HG03103 (cell line): ENCODE results near the gene ATF6.

Source experiments
- ATAC-seq: cut with Tn5 transposase; IDR thresholded peaks from one replicate; pipeline ENCODE4 v1.9.1; 2021; ENCODE audit warnings: low read depth; ENCODE audit not compliant: unreplicated experiment

The ATF6 gene

DNA sequence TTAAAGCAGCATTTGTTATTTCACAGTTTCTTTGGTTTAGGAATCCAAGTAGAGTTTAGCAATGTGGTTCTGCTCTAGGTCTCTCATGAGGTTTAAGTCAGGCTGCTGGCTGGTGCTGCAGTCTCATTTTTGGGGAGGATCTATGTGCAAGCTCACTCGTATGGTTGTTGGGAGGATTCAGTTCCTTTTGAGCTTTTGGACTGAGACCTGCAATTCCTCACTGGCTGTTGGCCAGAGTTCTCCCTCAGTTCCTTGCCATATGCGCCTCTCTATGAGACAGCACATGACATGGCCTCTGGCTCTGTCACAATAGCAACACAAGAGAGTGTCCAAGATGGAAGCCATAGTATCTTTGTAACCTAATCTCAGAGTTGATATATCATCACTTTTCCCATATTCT lies 166.5 kb downstream of the ATF6 start:
- ATAC-seq = no peak

DNA sequence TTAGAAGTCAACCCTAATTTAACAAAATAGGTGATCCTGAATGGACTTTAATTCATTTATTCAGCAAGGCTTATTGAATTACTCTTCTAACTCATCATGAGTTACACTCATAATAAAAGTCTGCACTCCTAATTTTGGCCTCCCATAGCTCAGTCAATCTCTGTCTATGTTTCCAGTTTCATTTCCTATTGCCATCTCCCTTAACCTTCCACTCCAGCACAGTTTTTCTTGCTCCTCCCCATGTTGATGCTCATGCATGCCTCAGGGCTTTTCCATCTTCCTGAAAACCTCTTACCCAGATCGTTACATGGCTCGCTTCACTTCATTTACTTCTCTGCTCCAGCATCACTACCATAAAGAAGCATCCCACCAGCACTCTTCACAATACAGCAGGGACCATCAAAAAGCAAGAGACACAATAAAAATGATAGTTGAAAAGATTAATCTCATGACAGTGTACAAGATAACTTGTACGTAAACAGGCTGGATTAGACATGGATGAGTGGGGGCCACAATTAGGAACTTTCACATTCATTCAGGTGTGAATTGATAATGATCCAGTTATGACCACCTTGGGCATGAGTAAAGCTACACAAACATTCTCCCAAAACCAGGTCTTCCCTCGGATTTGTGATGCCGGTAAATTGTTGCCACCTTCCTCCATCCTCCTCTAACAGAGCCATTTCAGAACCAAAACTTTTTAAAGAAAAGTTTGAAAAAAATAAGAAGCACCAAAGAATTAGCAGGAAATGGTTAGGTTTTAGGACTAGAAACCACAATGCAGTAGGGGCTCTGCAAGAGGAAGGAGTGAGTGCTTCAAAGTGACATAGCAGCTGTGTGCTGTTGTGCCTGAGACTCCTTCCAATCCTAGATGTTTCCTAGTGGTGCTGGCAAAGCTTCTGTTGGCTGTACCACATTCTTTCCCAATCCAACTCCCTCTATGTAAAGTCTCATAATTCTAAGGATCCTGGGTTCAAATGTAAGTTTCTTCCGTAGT lies 167.8 kb downstream of the ATF6 start:
- ATAC-seq = no peak

DNA sequence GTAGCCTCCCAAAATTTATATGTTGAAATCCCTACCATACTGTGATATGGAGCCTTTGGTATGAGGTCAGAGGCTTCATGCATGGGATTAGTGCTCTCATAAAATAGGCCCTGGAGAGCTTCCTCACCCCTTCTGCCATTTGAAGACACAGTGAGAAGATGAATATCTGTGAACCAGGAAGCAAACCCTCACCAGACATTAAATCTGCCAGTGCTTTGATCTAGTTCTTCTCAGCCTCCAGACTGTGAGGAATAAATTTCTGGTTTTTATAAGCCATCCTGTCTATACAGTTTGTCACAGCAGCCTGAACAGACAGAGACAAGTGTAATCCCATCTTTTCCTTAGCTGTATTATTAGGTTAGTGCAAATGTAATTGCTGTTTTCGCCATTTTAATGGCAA lies 169.1 kb downstream of the ATF6 start:
- no peak for ATAC-seq

DNA sequence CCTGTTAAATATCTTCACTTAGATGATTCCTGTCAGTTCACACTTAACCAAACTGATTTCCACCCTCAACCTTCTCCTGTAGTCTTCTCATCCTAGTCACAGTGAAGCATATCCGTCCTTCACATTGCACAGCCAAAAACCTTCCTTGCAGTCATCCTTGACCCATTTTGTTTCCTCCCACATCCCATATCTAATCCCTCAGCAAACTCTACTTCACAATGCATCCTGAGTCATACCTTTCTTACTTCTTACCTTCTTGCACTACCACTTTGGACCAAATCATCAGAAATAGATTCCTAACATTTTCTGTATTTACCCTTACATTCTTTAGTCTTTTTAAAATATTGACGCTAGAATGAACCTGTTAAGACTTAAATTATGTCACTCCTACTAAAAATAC lies 170.7 kb downstream of the ATF6 start:
- ATAC-seq = no peak

DNA sequence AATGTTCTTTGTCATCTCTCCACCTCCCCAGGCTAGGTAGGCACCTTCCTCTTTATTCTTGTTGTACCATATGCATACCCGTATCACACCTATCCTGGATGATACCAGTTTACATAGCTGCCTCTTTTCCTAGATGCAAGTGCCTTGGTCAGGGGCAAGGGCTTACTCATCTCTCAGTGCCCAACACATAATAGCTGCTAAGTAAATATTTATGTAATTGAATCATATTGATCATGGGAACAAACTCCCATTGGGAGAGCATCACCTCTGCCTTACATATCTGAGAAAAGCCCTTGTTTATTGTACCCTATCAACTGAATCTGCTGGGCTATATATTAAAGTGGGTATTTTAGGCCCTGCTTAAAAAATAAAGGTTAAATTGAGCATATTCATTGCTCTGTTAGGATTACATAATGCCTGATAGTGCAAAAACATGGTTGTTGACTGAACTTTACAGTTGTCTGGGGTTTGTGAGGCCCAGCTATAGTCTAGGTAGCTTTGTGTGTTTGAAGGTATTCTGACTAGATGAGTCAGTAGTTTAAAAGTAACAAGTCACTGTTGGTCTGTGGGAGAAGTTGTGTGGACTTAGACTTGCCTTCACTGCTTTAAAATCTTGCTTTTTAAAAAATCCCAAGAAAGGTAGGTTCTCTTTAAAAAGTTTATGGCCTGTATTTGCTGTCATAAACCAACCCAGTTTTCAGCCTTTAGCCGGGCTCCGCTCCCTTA lies 174.9 kb downstream of the ATF6 start:
- no peak for ATAC-seq

DNA sequence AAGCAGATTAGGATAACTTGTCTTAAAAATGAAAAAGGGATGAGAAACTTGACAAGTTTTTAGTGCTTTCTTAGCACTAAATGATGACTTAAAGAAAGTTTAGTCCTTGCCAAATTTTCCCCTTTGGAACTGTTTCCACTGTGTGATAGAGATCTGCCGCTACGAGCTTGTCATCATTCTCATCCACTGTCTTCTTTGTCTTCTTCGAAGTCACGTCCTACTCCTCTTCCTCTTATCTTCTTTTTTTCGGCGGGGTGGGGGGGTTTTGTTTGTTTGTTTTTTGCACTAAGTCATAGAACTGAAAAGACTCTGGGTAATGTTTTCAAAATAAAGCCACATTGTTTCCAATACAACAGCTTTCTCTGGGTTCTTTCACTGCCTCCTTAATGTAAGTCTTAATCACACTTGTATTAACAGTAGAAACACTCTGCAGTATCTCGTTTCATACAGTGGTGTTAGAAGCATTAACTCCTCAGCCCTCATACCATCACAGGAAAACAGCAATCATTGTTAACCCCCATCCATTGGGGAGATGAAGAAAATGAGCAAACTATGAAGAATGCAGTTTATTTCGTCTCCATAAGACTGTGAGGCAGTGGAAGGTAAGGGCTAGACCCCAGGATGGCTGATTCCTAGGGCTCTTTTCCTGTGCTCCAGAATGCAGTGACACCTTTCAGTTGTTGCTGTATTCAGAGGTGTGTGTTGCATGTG lies 175.8 kb downstream of the ATF6 start:
- no peak for ATAC-seq

DNA sequence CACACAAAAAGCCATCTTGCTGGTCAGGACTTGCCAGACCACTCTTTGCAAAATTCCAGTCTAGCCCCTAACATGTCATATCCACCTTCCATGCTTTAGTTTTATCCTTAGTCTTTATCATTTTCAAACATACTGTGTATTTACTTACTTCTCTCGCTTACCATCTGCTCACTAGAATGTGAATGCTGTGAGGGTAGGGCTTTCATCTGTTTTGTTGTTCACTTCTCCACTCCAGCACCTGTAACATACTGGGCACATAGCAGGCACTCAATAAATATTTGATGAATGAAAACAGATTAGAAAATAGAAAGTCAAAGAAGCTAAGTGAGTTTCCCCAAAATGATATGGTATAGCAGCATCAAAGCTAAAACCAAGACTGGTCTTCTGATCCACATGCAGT lies 177.6 kb downstream of the ATF6 start:
- ATAC-seq = no peak

DNA sequence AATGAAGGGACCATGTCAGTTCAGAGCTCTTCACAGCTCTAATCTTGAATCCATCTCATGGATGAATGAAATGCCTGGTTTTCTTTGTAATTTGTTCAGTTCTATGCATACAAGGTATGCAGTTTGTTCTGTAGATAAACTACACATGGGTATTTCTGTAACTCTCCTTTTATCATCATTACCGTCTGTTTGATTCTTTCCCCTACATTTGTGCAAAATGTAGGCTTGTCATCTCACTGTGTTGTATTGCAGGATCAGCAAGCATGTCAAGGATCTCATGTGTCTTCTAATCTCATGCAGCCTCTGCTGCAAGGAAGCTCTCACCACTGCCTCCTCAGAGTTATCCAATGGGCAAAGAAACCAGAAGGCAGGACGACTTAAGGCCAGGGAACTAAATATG lies 178.3 kb downstream of the ATF6 start:
- ATAC-seq = no peak

DNA sequence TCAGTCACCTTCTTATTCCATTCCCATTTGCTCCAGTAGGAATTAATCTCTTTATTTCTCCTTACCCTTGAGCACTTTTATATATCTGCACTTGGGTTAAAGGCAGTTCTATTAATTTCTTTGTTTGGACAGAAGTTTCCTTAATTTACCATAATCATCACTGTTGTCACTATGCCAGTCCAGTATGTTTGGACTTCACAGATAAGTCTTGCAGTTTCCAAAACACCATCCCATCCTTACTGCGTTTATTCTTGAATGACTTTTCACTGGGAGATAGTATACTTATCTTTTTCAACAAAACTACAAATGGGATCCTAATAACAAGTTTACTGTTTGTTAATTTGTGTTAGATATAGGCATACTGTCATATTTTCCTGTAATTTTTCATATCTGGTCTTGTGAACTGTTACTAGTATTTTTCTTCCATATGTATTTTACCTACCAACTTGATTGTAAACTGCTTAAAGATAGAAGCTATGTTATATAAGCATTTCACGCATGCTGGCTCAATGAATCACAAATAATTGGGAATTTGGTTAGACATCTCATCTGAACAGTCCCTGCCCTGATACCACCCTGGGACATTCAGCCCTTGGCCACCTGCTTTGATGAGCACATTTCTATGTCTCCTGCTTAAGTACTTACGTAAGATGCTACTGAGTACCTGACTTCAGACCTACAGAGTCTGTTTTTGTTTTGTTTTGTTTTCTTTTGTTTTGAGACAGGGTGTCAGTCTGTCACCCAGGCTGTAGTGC lies 179.4 kb downstream of the ATF6 start:
- ATAC-seq = no peak

DNA sequence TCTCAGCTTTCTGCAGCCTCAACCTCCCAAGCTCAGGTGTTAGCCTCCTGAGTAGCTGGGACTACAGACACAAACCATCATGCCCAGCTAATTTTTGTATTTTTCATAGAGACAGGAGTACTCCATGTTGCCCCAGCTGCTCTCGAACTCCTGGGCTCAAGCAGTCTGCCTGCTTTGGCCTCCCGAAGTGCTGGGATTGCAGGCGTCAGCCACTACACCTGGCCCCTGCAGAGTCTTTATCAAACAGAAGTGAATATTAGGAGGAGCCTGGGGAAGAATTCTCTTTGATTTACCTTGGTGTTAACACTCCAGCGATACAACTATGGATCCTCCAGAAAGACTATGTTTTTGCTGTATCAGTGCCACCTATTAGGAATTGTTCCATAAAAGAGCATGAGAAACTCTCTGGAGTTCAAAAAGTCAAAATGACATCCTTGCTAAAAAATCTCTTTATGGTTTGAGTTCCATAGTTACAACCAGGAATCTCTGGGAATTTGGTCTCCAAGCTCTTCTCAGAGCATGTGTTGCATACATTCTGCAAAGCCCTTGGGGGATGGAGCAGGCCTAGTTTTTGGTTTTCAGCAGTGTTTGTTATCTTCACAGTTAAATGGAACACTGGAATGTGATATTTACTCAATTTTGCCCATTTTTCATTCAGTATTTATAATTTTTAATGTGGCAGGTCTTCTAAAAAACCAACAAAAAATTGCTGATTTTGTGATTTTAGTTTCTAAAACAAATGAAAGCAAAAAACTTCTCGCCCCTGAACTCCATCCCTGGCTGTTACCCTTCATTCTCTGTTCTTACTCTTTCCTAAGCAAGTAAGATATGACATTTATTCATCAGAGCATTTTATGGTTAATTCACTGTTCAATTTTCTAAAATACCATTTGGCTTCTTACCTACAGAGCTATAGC lies 180.2 kb downstream of the ATF6 start:
- no peak for ATAC-seq

DNA sequence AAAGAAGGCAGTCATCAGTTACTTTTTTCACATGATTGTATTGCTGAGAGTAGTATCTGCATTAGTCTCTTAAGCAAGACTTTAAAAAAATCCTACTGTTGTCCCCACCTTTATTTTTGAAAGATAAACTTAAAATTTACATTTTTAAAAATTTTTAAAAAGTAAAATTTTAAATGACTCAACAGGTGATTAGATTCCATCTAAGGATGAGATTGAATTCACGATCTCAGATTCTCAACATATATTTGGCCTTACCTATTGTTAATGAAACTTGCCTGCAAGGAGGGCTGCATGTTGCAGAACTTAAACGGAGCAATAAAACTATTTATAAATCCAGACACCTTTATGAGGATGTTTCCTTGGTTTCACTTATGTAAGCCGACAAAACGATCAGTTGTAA lies 182.3 kb downstream of the ATF6 start:
- no peak for ATAC-seq

DNA sequence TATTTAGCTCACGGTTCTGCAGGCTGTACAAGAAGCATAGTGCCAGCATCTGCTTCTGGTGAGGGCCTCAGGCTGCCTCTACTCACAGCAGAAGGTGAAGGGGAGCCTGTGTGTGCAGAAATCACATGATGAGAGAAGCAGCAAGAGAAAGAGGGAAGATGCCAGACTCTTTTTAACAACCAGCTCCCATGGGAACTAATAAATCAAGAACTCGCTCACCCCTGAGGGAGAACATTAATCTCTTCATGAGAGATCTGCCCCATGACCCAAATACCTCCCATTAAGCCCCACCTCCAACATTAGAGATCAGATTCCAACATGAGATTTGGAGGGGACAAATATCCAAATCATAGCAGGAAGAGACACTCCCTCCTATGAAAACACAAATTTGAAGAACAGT lies 183.4 kb downstream of the ATF6 start:
- no peak for ATAC-seq

DNA sequence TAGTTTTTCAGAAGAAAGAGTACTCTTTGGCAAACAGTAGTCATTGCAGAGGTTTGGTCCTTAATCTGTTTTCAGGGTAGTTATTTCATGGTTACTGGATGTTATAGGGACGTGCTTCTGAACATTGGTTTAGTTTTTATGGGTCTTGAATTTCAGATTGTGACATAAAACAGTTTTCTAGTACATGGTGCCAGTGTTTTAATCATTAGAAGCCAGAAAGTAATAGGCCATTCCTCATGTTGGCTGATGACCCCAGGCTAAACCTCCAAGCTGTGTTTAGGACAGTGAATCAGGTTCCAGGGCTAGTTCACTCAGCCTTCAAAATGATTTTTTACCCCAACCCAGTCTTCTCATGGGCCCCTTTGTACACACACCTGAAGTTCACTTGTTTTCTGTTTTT lies 184.3 kb downstream of the ATF6 start:
- ATAC-seq = no peak

DNA sequence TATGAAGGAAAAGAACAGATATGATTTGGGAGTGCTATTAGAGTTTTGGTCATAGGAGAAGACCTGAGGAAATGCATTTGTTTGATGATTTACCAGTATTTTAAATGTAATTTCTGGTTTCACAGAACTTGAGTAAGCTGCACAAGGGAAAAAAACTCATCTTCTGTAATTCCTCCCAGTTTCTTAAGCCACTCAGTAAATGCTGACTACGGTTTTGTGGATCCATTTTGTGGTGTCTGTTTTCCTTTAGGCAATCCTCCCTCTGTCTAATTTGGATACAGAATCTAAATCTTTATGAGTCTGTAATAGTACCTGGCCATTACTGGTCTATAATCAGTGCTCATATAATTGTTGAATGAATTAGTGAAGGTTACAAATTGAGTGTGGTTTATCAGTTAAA lies 185.5 kb downstream of the ATF6 start:
- no peak for ATAC-seq

DNA sequence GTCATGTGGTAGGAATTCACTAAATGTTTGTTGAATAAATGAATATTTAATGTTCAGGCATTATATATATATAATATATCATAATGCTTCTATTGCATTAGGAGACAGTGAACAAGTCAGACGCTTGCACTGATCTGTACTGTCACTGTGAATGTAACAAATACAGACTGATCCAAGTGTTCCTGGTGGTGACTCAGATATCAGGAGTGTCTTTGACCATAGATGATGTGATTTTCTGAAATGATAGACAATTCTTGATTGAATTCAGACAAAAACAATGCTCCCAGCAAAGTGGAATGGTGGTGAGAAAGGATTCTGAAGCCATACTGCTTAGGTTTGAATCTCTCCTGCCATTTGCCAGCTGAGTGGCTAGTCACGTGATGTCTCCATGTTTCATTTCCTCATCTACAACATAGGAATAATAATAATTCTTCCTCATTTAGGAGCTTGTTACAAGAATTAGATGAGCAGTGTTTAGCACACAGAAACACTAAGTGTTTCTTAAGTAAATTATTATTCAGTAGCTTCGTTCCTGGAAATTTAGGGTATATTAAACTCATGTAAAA lies 186.6 kb downstream of the ATF6 start:
- ATAC-seq = no peak

DNA sequence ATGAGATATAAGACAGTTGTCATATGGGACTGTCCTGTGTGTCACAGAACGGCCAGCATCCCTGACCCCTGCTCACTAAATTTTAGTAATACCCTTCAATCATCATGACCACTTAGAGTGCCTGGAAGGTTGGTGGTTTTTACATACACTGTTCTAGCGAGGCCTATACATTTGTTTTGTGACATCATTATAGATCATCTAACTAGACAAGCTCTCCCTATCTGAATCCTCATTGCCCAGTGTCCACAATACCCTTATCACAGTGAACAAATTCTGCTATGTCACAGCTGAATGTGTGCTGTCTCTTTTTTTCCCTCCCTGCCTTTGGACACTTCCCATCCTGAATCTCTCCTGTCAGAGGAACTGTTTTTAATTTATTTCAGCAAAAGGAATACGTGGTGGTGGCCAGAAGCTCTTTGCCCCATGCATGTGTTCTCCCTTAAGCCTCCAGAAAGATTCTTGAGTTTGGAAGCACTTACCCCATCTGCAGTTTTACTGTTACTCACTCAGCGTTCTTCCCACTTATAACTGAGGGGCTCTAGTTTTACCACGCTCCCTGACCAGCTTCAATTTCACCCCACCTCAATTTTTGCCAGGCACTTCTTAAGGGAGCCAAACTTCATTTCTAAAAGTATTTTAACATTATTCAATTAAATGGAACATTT lies 187.3 kb downstream of the ATF6 start:
- no peak for ATAC-seq

DNA sequence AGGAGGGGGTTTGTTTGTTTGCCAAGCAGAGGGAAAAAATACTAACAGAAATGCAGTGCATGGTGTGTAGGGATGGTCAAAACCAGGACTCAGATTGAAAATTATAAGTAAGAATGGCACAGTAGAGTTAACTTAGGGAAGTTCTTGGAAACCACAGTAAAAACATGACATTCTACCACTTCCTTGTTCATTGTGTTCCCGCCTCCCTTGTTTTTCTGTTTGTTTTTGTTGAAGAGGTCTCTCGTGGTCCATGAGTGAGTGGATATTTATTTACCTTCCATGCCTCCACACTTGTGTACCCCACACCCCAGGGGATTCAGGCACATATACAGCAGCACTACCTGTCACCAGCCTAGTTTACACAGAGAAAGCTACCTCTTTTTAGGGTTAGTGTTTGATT lies 187.9 kb downstream of the ATF6 start:
- ATAC-seq = no peak

DNA sequence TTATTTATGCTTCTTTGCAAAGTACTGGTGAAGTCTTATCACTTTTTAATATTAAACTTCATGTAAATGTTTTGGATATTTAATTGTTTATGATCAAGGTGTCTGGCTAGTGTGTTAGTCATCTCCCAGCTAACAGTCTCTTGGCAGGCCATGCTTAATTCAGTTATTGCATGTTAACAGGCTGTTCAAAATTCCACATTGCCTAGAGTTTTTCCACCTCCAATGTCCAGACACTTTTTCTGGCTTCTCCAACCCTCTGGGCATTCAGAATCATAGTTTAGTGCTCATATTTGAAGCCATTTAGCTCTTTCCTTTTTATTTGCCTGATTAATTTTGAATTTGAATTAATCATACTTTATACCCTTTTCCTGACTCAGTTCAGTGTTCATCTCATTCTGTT lies 188.3 kb downstream of the ATF6 start:
- ATAC-seq = no peak

DNA sequence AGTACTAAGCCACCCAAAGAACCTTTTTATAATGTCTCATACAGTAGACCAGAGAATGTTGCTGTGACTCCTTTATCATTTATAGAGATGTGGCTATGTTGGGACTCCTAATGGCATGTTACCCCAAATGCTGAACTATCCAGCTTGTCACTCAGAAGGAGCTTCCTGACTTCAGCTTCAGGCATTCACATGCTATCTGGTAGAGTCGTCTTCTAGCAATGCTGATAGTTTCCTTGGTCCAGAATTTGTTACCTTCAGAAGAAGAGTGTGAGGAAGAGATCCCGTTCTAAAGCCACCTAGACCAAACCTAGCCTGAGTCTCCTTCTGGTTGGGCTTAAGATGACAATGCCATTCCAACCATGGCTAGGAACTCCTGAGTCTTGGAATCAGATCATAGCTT lies 189.5 kb downstream of the ATF6 start:
- no peak for ATAC-seq
